Occipital lobe (tissue), 2 donors: ENCODE data around the gene MED12L. TPM values are rescaled to one million over a fixed set of nuclear protein-coding genes. Genes with fewer than 3 reads are reported as not detected.
A peak's percentile ranks its signal among the peaks of the same experiment; 100 is the strongest.
"Not testable (repeated sequence)": the region's sequence is repeated elsewhere in the genome, so short reads cannot be mapped to it uniquely, and the experiment has no call there.

Experiments used
- DNase-seq: peaks from one replicate; lab custom pipeline; 2025; lab: John Stamatoyannopoulos, UW
- total RNA-seq: library from RNA; depleted of rRNA; stranded (reverse); fragments of >200 nt; gene quantifications from one replicate; pipeline ENCODE4 v1.2.3, GENCODE V29; 2014

MED12L gene
- 6.1 TPM for total RNA-seq

GRCh38 chr3:151085227-151085888 lies at the start of gene MED12L:
MED12L (plus strand) TSS chr3:151085664; CDS start chr3:151086927, 1,263 bp downstream.
- DNase-seq = peak; percentile 64

GRCh38 chr3:151037746-151038477 lies 47.6 kb upstream of the MED12L start:
- peak; percentile 5 for DNase-seq

- DNase-seq = no peak
These were observed 40.8 kb upstream of the MED12L start for GRCh38 chr3:151044706-151045105.

GRCh38 chr3:151047636-151048035 lies 37.8 kb upstream of the MED12L start:
- no peak for DNase-seq

- no peak for DNase-seq
These were observed 33.9 kb upstream of the MED12L start for GRCh38 chr3:151051533-151051932.

GRCh38 chr3:151052346-151052745 lies 33.1 kb upstream of the MED12L start:
- DNase-seq = no peak

- no peak for DNase-seq
These were observed 32.7 kb upstream of the MED12L start for GRCh38 chr3:151052756-151053155.

GRCh38 chr3:151058740-151059139 lies 26.7 kb upstream of the MED12L start:
- no peak for DNase-seq

- DNase-seq = no peak
These were observed 22.9 kb upstream of the MED12L start for GRCh38 chr3:151062611-151063010.

- DNase-seq = no peak
These were observed 18.3 kb upstream of the MED12L start for GRCh38 chr3:151067158-151067557.

GRCh38 chr3:151072842-151073241 lies 12.6 kb upstream of the MED12L start:
- DNase-seq = not testable (repeated sequence)

GRCh38 chr3:151074256-151074655 lies 11.2 kb upstream of the MED12L start:
- DNase-seq = no peak

- DNase-seq = no peak
These were observed 9.4 kb upstream of the MED12L start for GRCh38 chr3:151075869-151076562.

GRCh38 chr3:151076626-151077025 lies 8.8 kb upstream of the MED12L start:
- DNase-seq = no peak

- DNase-seq = not testable (repeated sequence)
These were observed 4.4 kb upstream of the MED12L start for GRCh38 chr3:151081082-151081481.

GRCh38 chr3:151082880-151083838 lies 2.3 kb upstream of the MED12L start:
- DNase-seq = no peak

- no peak for DNase-seq
These were observed 604 bp upstream of the MED12L start for GRCh38 chr3:151084893-151085226.

- no peak for DNase-seq
These were observed 522 bp downstream of the MED12L start for GRCh38 chr3:151085889-151086483.

- peak; percentile 74 for DNase-seq
These were observed 1.3 kb downstream of the MED12L start for GRCh38 chr3:151086484-151087456.

- DNase-seq = no peak
These were observed 2.2 kb downstream of the MED12L start for GRCh38 chr3:151087648-151088047.
